Ishikawa (cell line): Measurements from ENCODE around the gene PXN.

Experiments used
- CEBPB ChIP-seq: IDR thresholded peaks from 2 replicates; pipeline ENCODE4 v1.6.1; 2012
- EP300 ChIP-seq: IDR thresholded peaks from 2 replicates; pipeline ENCODE4 v1.6.1; 2012; ENCODE audit warnings: borderline replicate concordance
- REST ChIP-seq: IDR thresholded peaks from 2 replicates; pipeline ENCODE4 v1.6.1; 2012; ENCODE audit warnings: low read depth, mild to moderate bottlenecking
- TAF1 ChIP-seq: IDR thresholded peaks from 2 replicates; pipeline ENCODE4 v1.6.1; 2012; ENCODE audit warnings: low read depth, mild to moderate bottlenecking
- YY1 ChIP-seq: IDR thresholded peaks from 2 replicates; pipeline ENCODE4 v1.6.1; 2012; ENCODE audit warnings: low read depth

GRCh38 chr12:120218680-120219606 is 46.6 kb downstream of the PXN start:
- TF ChIP-seq YY1 (no peak), CEBPB (no peak), EP300 (no peak), TAF1 (no peak), REST (no peak)
